K562 (cell line): ENCODE results near the gene ZNF865. TPM values are rescaled to one million over a fixed set of nuclear protein-coding genes. Genes with fewer than 3 reads are reported as not detected.

ENCODE experiments used
- ETV1 ChIP-seq: fragments of 450-650 bp; conservative IDR thresholded peaks from 2 replicates; pipeline ENCODE4 v1.6.1; 2016; ENCODE audit warnings: missing genetic modification characterization, control low read depth, low read depth, missing compliant biosample characterization
- FIP1L1 ChIP-seq: fragments of 200-400 bp; formaldehyde crosslinking; IDR thresholded peaks from 2 replicates; pipeline ENCODE4 v1.6.1; 2018; ENCODE audit warnings: mild to moderate bottlenecking, low read depth, low read length; ENCODE audit not compliant: poor library complexity, severe bottlenecking
- GATAD2B ChIP-seq: fragments of 450-650 bp; IDR thresholded peaks from 2 replicates; pipeline ENCODE4 v1.6.1; 2017; ENCODE audit warnings: mild to moderate bottlenecking, borderline replicate concordance
- GTF2B ChIP-seq: IDR thresholded peaks from 2 replicates; pipeline ENCODE4 v1.6.1; 2011; ENCODE audit not compliant: insufficient read length; ENCODE audit errors: extremely low read depth
- HCFC1 ChIP-seq: IDR thresholded peaks from 2 replicates; pipeline ENCODE4 v1.6.1; 2012; ENCODE audit warnings: low read depth, low read length, improper control_type of control experiment
- HDGF ChIP-seq: fragments of 450-650 bp; IDR thresholded peaks from 2 replicates; pipeline ENCODE4 v1.6.1; 2016
- ILK ChIP-seq: fragments of 450-650 bp; IDR thresholded peaks from 2 replicates; pipeline ENCODE4 v1.6.1; 2016; ENCODE audit warnings: missing genetic modification characterization, low read depth, mild to moderate bottlenecking, missing compliant biosample characterization, moderate library complexity, borderline replicate concordance
- LEF1 ChIP-seq: fragments of 450-650 bp; IDR thresholded peaks from 2 replicates; pipeline ENCODE4 v1.6.1; 2016; ENCODE audit warnings: mild to moderate bottlenecking
- NFE2 ChIP-seq: IDR thresholded peaks from 2 replicates; pipeline ENCODE4 v1.6.1; 2014; ENCODE audit warnings: antibody characterized with exemption, low read depth
- PKNOX1 ChIP-seq: fragments of 450-650 bp; IDR thresholded peaks from 2 replicates; pipeline ENCODE4 v1.6.1; 2016
- SMARCA4 ChIP-seq: fragments of 450-650 bp; IDR thresholded peaks from 2 replicates; pipeline ENCODE4 v1.6.1; 2016
- SMARCE1 ChIP-seq: fragments of 450-650 bp; IDR thresholded peaks from 2 replicates; pipeline ENCODE4 v1.7.1; 2016; ENCODE audit warnings: mild to moderate bottlenecking
- SREBF2 ChIP-seq: sonication (generic); formaldehyde crosslinking; IDR thresholded peaks from 2 replicates; pipeline ENCODE4 v1.4.0; 2020; ENCODE audit warnings: mild to moderate bottlenecking, missing genetic modification reagents
- TAF15 ChIP-seq: fragments of 200-400 bp; formaldehyde crosslinking; IDR thresholded peaks from 2 replicates; pipeline ENCODE4 v1.6.1; 2017; ENCODE audit warnings: mild to moderate bottlenecking, low read depth, low read length, moderate library complexity
- TRIM24 ChIP-seq, 2 experiments: fragments of 450-650 bp; IDR thresholded peaks; 2 replicates each; pipeline ENCODE4 v1.6.1; 2016
- ZFX ChIP-seq: sonication (generic); formaldehyde crosslinking; IDR thresholded peaks from 2 replicates; pipeline ENCODE4 v1.8.0; 2022; ENCODE audit warnings: mild to moderate bottlenecking, missing genetic modification reagents, moderate library complexity
- ZNF407 ChIP-seq: fragments of 450-650 bp; IDR thresholded peaks from 2 replicates; pipeline ENCODE4 v1.6.1; 2016; ENCODE audit warnings: low read depth
- ZNF79 ChIP-seq: fragments of 250-450 bp; sonication (Bioruptor Pico); IDR thresholded peaks from 2 replicates; pipeline ENCODE4 v1.4.0; 2020; ENCODE audit warnings: low read depth, mild to moderate bottlenecking, moderate library complexity
- polyA plus RNA-seq, 8 experiments: library from polyadenylated mRNA; depleted of rRNA in 4 of 8; stranded (reverse) in 5 of 8; unstranded in 3 of 8; fragments of >200 nt; fragmentation: Nextera tagmentation in 2 of 8; fragmentation: Illumina TruSeq in 1 of 8; extraction: Ambion mirVana in 2 of 8; extraction: Trizol in 1 of 8; gene quantifications; 2 replicates each; pipeline versions ENCODE4 v1.2.1 to v1.2.3, GENCODE V29; 2011 to 2014; ENCODE audit warnings: inconsistent platforms in 1 of 8, missing spikeins in 1 of 8
- total RNA-seq, 7 experiments: library from RNA; depleted of rRNA in 6 of 7; stranded (reverse); fragments of >200 nt in 6 of 7; fragmentation: Illumina TruSeq in 2 of 7; extraction: Trizol in 2 of 7; gene quantifications; 2 replicates each; pipeline versions ENCODE4 v1.2.1 to v1.2.3, GENCODE V29; 2011 to 2021; ENCODE audit warnings: low replicate concordance in 1 of 7

ZNF865 gene
- total and polyA plus RNA-seq, 9 of the 15 experiments (the other 6 are each of a cell fraction or from before 2014, with no cell fraction given), result 0.40 to 18.8 (median 1.6) TPM; not detected in 2

- peak; percentile 91 for TF ChIP-seq ZNF407
- TF ChIP-seq LEF1, result no peak
- peak; percentile 79 for TF ChIP-seq FIP1L1
- TF ChIP-seq SMARCE1, result no peak
- peak; percentile 81 for TF ChIP-seq HCFC1
- TF ChIP-seq ETV1 (tag), result peak; percentile 75
- peak; percentile 15; the same call in 1 of the 2 replicates for TF ChIP-seq ZFX
- TF ChIP-seq TRIM24 (IDR thresholded peaks at IDR 0.05), result peak in 1 of 2 experiments; percentile 97; a peak in 2 of 4 replicates
- TF ChIP-seq ZNF79 (CRISPR knock-in tag), result no peak
- no peak for TF ChIP-seq GATAD2B
- TF ChIP-seq TAF15, result no peak
- TF ChIP-seq GTF2B, result no peak
- TF ChIP-seq HDGF, result 0 out of 2 replicates have a peak, but pooled peaks have one; percentile 35
- TF ChIP-seq PKNOX1, result no peak
- TF ChIP-seq SMARCA4, result no peak
- TF ChIP-seq ILK, result no peak
- TF ChIP-seq SREBF2 (CRISPR knock-in tag), result no peak
- TF ChIP-seq NFE2, result no peak
Measured at GRCh38 chr19:55643003-55643886, 37.8 kb downstream of the ZNF865 start, which contains the start of gene ZNF581 (continued).
